Naive thymus-derived CD4-positive, alpha-beta T cell (primary cell): ENCODE data around the gene CSTPP1. TPM values are rescaled to one million over a fixed set of nuclear protein-coding genes. Genes with fewer than 3 reads are reported as not detected.
"Not testable (repeated sequence)": the region's sequence is repeated elsewhere in the genome, so short reads cannot be mapped to it uniquely, and the experiment has no call there.

Experiments
- ATAC-seq: fragments of 150-1000 bp; cut with Tn5 transposase; 2 replicates; pipeline ENCODE4 v1.10.0; 2021; ENCODE audit warnings: mild to moderate bottlenecking, moderate library complexity
- CTCF ChIA-PET: fragments of 350-600 bp; sonication (Branson Sonifier 250); formaldehyde crosslinking; loops from one replicate; lab custom pipeline; 2021; ENCODE audit warnings: antibody characterized with exemption; lab: Charles Lee
- POLR2A ChIA-PET: fragments of 350-600 bp; sonication (Branson Sonifier 250); formaldehyde crosslinking; loops from one replicate; lab custom pipeline; 2021; ENCODE audit warnings: antibody characterized with exemption, inconsistent platforms; lab: Charles Lee
- DNase-seq, 9 donors: peaks; one replicate each; pipeline versions ENCODE4 v3.0.0 to v3.0.0-alpha.2; 2020 to 2022; ENCODE audit warnings: mixed read lengths in 1 of 9
- H3K27ac ChIP-seq: one replicate; pipeline ENCODE4 v1.7.0; 2013; ENCODE audit warnings: mild to moderate bottlenecking, low read depth, low read length, moderate library complexity
- H3K27me3 ChIP-seq, 2 donors: one replicate each; pipeline ENCODE4 v1.7.0; 2013; ENCODE audit warnings: low read length in 2 of 2, mild to moderate bottlenecking in 2 of 2, moderate library complexity in 2 of 2; ENCODE audit not compliant: control insufficient read depth in 2 of 2, insufficient read depth in 2 of 2
- H3K36me3 ChIP-seq, 3 experiments: 1 replicate in 2 of 3; 2 replicates in 1 of 3; pipeline ENCODE4 v1.7.0; 2013; ENCODE audit warnings: low read length in 3 of 3, mild to moderate bottlenecking in 3 of 3, moderate library complexity in 1 of 3; ENCODE audit not compliant: insufficient read depth in 3 of 3, control insufficient read depth in 2 of 3
- H3K4me1 ChIP-seq, 2 donors: one replicate each; pipeline ENCODE4 v1.7.0; 2013; ENCODE audit warnings: low read length in 2 of 2, mild to moderate bottlenecking in 2 of 2, moderate library complexity in 1 of 2; ENCODE audit not compliant: control insufficient read depth in 2 of 2, insufficient read depth in 2 of 2
- H3K4me3 ChIP-seq: 2 replicates; pipeline ENCODE4 v1.7.0; 2013; ENCODE audit warnings: mild to moderate bottlenecking, low read length
- H3K9me3 ChIP-seq, 3 experiments: 1 replicate in 2 of 3; 2 replicates in 1 of 3; pipeline ENCODE4 v1.7.0; 2013; ENCODE audit warnings: low read length in 3 of 3; ENCODE audit not compliant: control insufficient read depth in 2 of 3
- H3K27ac Mint-ChIP-seq, 9 donors: one replicate each; pipeline ENCODE4 v1.8.0; 2020 to 2022; ENCODE audit warnings: mixed read lengths in 9 of 9, mild to moderate bottlenecking in 8 of 9, moderate library complexity in 5 of 9, inconsistent platforms in 2 of 9
- H3K27me3 Mint-ChIP-seq, 5 donors: one replicate each; pipeline ENCODE4 v1.8.0; 2021 to 2022; ENCODE audit warnings: mixed read lengths in 5 of 5, mild to moderate bottlenecking in 1 of 5
- H3K36me3 Mint-ChIP-seq, 5 donors: one replicate each; pipeline ENCODE4 v1.8.0; 2020 to 2022; ENCODE audit warnings: mixed read lengths in 5 of 5, mild to moderate bottlenecking in 3 of 5, inconsistent platforms in 1 of 5
- H3K4me1 Mint-ChIP-seq, 7 donors: one replicate each; pipeline ENCODE4 v1.8.0; 2020 to 2022; ENCODE audit warnings: mixed read lengths in 7 of 7, mild to moderate bottlenecking in 3 of 7, inconsistent platforms in 1 of 7
- H3K4me3 Mint-ChIP-seq, 10 donors: one replicate each; pipeline ENCODE4 v1.8.0; 2020 to 2022; ENCODE audit warnings: mild to moderate bottlenecking in 10 of 10, mixed read lengths in 10 of 10, moderate library complexity in 6 of 10, inconsistent platforms in 2 of 10
- H3K9me3 Mint-ChIP-seq, 11 donors: one replicate each; pipeline ENCODE4 v1.8.0; 2020 to 2022; ENCODE audit warnings: mixed read lengths in 11 of 11, mild to moderate bottlenecking in 4 of 11, inconsistent platforms in 1 of 11, moderate library complexity in 1 of 11
- intact Hi-C, 2 donors: fragments of 100-400 bp; cut with micrococcal nuclease; formaldehyde crosslinking; loops; one replicate each; pipeline ENCODE4 v1.15.1; 2023
- polyA plus RNA-seq, 2 donors: library from polyadenylated mRNA; unstranded; fragments of 300-500 nt; fragmentation: Illumina TruSeq; gene quantifications; one replicate each; pipeline ENCODE4 v1.2.3, GENCODE V29; 2021
- total RNA-seq, 6 experiments: library from RNA in 5 of 6; stranded (reverse) in 5 of 6; gene quantifications; 1 replicate in 5 of 6; 2 replicates in 1 of 6; pipeline ENCODE4 v1.2.3 and lab custom pipeline; 2021 to 2026

Gene CSTPP1
- total and polyA plus RNA-seq, 7 experiments from 2014 or later: 9.3 to 18.6 (median 16.1) TPM

DNA sequence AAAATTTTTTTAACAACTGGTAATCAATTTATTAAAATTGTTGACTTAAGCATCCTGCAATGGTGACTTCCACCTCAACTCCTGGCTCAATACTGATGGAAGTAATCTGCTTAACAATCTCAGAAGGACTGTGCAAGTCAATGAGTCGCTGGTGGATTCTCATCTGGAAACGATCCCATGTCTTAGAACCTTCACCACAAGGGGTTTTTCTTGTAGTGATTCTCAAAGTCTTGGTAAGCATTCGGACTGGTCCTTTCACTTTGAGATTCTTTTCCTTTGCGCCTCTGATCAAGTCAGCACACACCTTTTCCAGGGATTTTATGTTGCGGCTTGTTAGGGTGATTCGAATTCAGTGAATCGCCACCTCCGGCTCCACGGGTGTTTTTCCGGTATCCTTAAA is 254.6 kb downstream of the CSTPP1 start:
- H3K9me3 Mint-ChIP-seq, H3K36me3 Mint-ChIP-seq, DNase-seq, H3K4me1 ChIP-seq, H3K27me3 ChIP-seq, POLR2A ChIA-PET, ATAC-seq, H3K4me3 ChIP-seq, CTCF ChIA-PET, H3K4me1 Mint-ChIP-seq, H3K36me3 ChIP-seq, H3K4me3 Mint-ChIP-seq, H3K27ac ChIP-seq, H3K9me3 ChIP-seq, intact Hi-C loops: not testable (repeated sequence)
- H3K27me3 Mint-ChIP-seq: peaks cover 0 to 53% (median 6%) of the 10 kb centered on the region in 5 donors
- peak overlapping the region in 1 of 9 donors; percentile 32 for H3K27ac Mint-ChIP-seq

DNA sequence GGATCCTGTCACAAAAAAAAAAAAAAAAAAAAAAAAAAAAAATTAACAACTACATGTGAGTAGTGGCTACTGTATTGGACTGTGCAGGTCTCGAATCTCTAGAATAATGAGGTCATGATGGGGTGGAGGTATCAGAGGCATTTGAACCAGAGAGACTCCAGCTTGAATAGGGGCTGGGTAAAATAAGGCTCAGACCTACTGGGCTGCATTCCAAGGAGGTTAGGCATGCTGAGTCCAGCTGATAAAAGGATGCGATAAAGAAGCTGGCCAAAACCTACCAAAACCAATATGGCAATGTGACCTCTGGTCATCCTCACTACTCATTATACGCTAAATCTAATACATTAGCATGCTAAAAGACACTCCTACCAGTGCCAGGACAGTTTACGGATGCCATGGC is 255.6 kb downstream of the CSTPP1 start:
- no peak overlapping the region for H3K4me3 Mint-ChIP-seq
- no peaks in the 10 kb centered on the region for H3K9me3 Mint-ChIP-seq
- H3K4me1 Mint-ChIP-seq: peaks cover 0 to 4% (median 0%) of the 10 kb centered on the region in 7 donors
- no peaks in the 10 kb centered on the region for H3K9me3 ChIP-seq
- POLR2A ChIA-PET: interaction anchor here (0.6 to 1.2 kb wide), 3 partner anchors 15 to 422 kb away, joined by 3 to 6 read pairs (median 3); no protein-coding TSS in a partner anchor
- CTCF ChIA-PET: no interaction called here
- intact Hi-C loops: no loop called here
- H3K27ac ChIP-seq: no peak overlapping the region
- no peak overlapping the region for H3K27ac Mint-ChIP-seq
- H3K27me3 Mint-ChIP-seq: peaks cover 0 to 49% (median 6%) of the 10 kb centered on the region in 5 donors
- peaks cover under 1 to 1% of the 10 kb centered on the region in 2 donors for H3K4me1 ChIP-seq
- no peaks in the 10 kb centered on the region for H3K36me3 Mint-ChIP-seq
- H3K27me3 ChIP-seq: no peaks in the 10 kb centered on the region
- no peak for ATAC-seq
- H3K36me3 ChIP-seq: no peaks in the 10 kb centered on the region
- no peak overlapping the region for H3K4me3 ChIP-seq
- no peak for DNase-seq

DNA sequence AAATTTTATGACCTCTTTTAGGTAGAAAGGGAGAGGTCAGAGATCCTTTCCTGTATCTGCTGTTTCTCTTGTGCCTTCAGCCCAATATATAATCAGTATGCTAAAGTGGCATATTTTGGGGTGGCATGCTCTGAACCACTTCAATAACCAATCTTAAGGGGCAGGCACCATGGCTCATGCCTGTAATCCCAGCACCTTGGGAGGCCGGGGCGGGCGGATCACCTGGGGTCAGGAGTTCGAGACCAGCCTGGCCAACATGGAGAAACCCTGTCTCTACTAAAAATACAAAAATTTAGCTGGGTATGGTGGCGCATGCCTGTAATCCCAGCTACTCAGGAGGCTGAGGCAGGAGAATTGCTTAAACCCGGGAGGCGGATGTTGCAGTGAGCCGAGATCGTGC is 261.6 kb downstream of the CSTPP1 start:
- H3K27ac Mint-ChIP-seq, CTCF ChIA-PET: not testable (repeated sequence)
- H3K27me3 Mint-ChIP-seq: peaks cover 0 to 30% (median 0%) of the 10 kb centered on the region in 5 donors

DNA sequence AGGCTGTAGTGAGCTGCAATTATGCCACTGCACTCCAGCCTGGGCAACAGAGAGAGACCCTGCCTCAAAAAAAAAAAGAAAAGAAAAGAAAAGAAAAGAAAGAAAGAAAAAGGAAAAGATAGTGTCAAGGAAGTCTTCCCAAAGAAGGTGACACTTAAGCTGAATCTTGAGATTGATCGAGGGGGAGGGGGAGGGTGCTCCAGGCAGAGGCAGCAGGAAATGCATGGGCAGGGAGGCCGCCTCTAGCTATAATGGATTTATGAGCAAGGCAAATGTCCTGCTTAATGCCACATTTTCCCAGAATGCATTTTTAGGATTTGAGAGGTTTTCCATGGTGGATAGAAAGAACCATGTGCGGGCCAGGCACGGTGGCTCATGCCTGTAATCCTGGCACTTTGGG is 264.5 kb downstream of the CSTPP1 start:
- Histone ChIP-seq H3K27me3 (no peaks in the 10 kb centered on the region), H3K27ac (no peak overlapping the region), H3K4me1 (no peaks in the 10 kb centered on the region), H3K9me3 (no peaks in the 10 kb centered on the region), H3K36me3 (no peaks in the 10 kb centered on the region), H3K4me3 (no peak overlapping the region)
- no peaks in the 10 kb centered on the region for H3K36me3 Mint-ChIP-seq
- no peak overlapping the region for H3K4me3 Mint-ChIP-seq
- no peaks in the 10 kb centered on the region for H3K4me1 Mint-ChIP-seq
- CTCF ChIA-PET: no interaction called here
- POLR2A ChIA-PET: no interaction called here
- intact Hi-C loops: no loop called here
- H3K9me3 Mint-ChIP-seq: no peaks in the 10 kb centered on the region
- peaks cover 0 to 28% (median 0%) of the 10 kb centered on the region in 5 donors for H3K27me3 Mint-ChIP-seq
- DNase-seq (no peak), ATAC-seq (no peak)
- H3K27ac Mint-ChIP-seq: no peak overlapping the region

More for the DNA sequence above, 261.6 kb downstream of the CSTPP1 start:
- H3K9me3 Mint-ChIP-seq, H3K36me3 ChIP-seq, H3K4me1 Mint-ChIP-seq, intact Hi-C loops, H3K4me3 ChIP-seq, H3K9me3 ChIP-seq, ATAC-seq, H3K27ac ChIP-seq, H3K36me3 Mint-ChIP-seq, POLR2A ChIA-PET, DNase-seq, H3K4me1 ChIP-seq, H3K4me3 Mint-ChIP-seq, H3K27me3 ChIP-seq: not testable (repeated sequence)

DNA sequence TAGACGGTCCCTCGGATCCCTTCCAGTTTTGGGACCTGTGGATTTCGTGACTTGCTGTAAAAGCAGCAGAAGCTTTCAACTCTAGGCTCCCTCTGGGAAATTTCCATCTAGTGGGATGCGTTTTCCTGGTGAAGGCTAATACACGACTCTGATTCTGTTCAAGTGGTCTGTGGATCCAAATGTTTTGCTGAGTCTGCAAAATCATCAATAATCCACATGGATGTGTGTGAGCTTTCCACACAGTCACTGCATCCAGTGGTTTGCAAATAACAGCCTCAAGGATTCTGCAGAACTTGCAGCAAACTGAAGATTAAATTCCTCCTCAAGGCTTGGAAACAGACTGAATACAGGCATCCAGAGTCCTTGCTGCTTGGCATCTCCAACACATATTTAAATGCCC is 266.0 kb downstream of the CSTPP1 start:
- Histone ChIP-seq H3K36me3 (no peaks in the 10 kb centered on the region), H3K9me3 (no peaks in the 10 kb centered on the region), H3K4me1 (no peaks in the 10 kb centered on the region), H3K27ac (no peak overlapping the region), H3K27me3 (no peaks in the 10 kb centered on the region), H3K4me3 (no peak overlapping the region)
- no peaks in the 10 kb centered on the region for H3K9me3 Mint-ChIP-seq
- no peak overlapping the region for H3K4me3 Mint-ChIP-seq
- no peaks in the 10 kb centered on the region for H3K4me1 Mint-ChIP-seq
- no peak overlapping the region for H3K27ac Mint-ChIP-seq
- ChIA-PET CTCF (no interaction called here), POLR2A (no interaction called here)
- H3K36me3 Mint-ChIP-seq: no peaks in the 10 kb centered on the region
- DNase-seq (no peak), ATAC-seq (no peak)
- H3K27me3 Mint-ChIP-seq: peaks cover 0 to 30% (median 0%) of the 10 kb centered on the region in 5 donors
- intact Hi-C loops: no loop called here

DNA sequence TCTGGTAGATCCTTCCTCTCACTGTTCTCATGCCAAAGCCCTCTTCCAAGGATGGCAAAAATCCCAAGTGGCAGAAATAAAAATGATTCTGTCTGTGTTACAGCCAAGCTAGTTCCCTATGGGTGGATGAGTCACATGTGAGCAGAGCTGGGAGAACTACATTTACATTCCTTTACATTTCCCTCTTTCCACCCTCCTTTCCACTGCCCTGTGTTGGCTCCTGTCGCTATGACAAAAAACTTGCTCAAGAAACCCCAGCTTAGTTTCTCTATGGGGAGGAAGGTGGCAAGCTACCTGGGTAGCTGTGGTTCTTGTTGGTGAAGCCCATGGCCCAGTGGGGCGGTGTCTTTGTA is 268.1 kb downstream of the CSTPP1 start:
- Histone ChIP-seq H3K27ac (no peak overlapping the region), H3K4me3 (no peak overlapping the region), H3K27me3 (no peaks in the 10 kb centered on the region), H3K36me3 (no peaks in the 10 kb centered on the region), H3K4me1 (no peaks in the 10 kb centered on the region), H3K9me3 (no peaks in the 10 kb centered on the region)
- Mint-ChIP-seq H3K36me3 (no peaks in the 10 kb centered on the region), H3K9me3 (no peaks in the 10 kb centered on the region), H3K27ac (peak overlapping the region in 1 of 9 donors; percentile 46), H3K4me1 (no peaks in the 10 kb centered on the region), H3K27me3 (peaks cover 0 to 22% (median 0%) of the 10 kb centered on the region in 5 donors), H3K4me3 (no peak overlapping the region)
- intact Hi-C loops: no loop called here
- ChIA-PET POLR2A (interaction anchor here (0.6 to 1.2 kb wide), 2 partner anchors 48 to 138 kb away, joined by 3 read pairs; no protein-coding TSS in a partner anchor), CTCF (no interaction called here)
- DNase-seq (no peak), ATAC-seq (no peak)

DNA sequence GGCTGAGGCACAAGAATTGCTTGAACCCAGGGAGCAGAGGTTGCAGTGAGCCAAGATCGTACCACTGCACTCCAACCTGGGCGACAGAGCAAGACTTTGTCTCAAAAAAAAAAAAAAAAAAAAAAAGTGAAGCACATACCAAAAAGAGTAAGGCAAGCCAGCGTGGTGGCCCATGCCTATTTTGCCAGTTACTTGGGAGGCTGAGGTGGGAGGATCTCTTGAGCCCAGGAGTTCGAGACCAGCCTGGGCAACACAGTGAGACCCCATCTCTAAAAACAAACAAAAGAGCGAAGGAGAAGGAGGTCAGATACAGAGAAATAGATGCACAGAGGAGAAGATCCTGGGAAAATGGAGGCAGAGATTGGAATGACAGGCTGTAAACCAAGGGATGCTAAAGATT is 270.0 kb downstream of the CSTPP1 start:
- H3K27ac Mint-ChIP-seq, H3K9me3 Mint-ChIP-seq, H3K27me3 ChIP-seq, H3K4me1 Mint-ChIP-seq, CTCF ChIA-PET, H3K4me3 Mint-ChIP-seq, ATAC-seq, DNase-seq, intact Hi-C loops, H3K4me1 ChIP-seq, H3K27ac ChIP-seq, H3K36me3 ChIP-seq, H3K9me3 ChIP-seq, POLR2A ChIA-PET, H3K4me3 ChIP-seq, H3K36me3 Mint-ChIP-seq: not testable (repeated sequence)
- H3K27me3 Mint-ChIP-seq: peaks cover 0 to 17% (median 0%) of the 10 kb centered on the region in 5 donors
